ENCODE data around the gene HSD3B7. TPM values are rescaled to one million over a fixed set of nuclear protein-coding genes. Genes with fewer than 3 reads are reported as not detected.

The HSD3B7 gene
- total and polyA plus RNA-seq, 2 of the 4 experiments (the other 2 are of a cell fraction): 8.5 to 11.3 TPM

GRCh38 chr16:31020536-31020935, 35.5 kb downstream of the HSD3B7 start:
- no CpG with 5 or more reads among the region's 3 CpGs for WGBS, 2 experiments (ENCODE audit: extremely low coverage in 2 of 2, insufficient read length in 1 of 2)

More at GRCh38 chr16:31020536-31020935, 35.5 kb downstream of the HSD3B7 start:
- no TSS peak for BruUV-seq (replicated peaks)
- TF ChIP-seq MXI1 (IDR thresholded peaks at IDR 0.05; ENCODE audit: borderline replicate concordance, low read depth, low read length): no peak
- TF ChIP-seq NFE2L2 (IDR thresholded peaks at IDR 0.05; ENCODE audit: low read depth, low read length): no peak
- TF ChIP-seq, protein P1, sequence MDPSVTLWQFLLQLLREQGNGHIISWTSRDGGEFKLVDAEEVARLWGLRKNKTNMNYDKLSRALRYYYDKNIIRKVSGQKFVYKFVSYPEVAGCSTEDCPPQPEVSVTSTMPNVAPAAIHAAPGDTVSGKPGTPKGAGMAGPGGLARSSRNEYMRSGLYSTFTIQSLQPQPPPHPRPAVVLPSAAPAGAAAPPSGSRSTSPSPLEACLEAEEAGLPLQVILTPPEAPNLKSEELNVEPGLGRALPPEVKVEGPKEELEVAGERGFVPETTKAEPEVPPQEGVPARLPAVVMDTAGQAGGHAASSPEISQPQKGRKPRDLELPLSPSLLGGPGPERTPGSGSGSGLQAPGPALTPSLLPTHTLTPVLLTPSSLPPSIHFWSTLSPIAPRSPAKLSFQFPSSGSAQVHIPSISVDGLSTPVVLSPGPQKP (IDR thresholded peaks at IDR 0.05; ENCODE audit: borderline replicate concordance, low read depth, low read length): no peak
- TF ChIP-seq MAFK (IDR thresholded peaks at IDR 0.05; ENCODE audit: low read depth, low read length): no peak
- TF ChIP-seq CTCF (conservative IDR thresholded peaks at IDR 0.05; ENCODE audit: low read depth, low read length): no peak
- TF ChIP-seq MAZ (IDR thresholded peaks at IDR 0.05; ENCODE audit: borderline replicate concordance, low read depth, low read length): no peak
- TF ChIP-seq, protein P2, sequence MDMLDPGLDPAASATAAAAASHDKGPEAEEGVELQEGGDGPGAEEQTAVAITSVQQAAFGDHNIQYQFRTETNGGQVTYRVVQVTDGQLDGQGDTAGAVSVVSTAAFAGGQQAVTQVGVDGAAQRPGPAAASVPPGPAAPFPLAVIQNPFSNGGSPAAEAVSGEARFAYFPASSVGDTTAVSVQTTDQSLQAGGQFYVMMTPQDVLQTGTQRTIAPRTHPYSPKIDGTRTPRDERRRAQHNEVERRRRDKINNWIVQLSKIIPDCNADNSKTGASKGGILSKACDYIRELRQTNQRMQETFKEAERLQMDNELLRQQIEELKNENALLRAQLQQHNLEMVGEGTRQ (IDR thresholded peaks at IDR 0.05; ENCODE audit: low read depth, low read length): no peak
- TF ChIP-seq RCOR1 (IDR thresholded peaks at IDR 0.05; ENCODE audit: insufficient replicate concordance, low read length): no peak
- Histone ChIP-seq H3K23ac (ENCODE audit: low read depth, low read length) (no peak overlapping the region), H4K5ac (ENCODE audit: low read depth, low read length) (no peak overlapping the region), H2BK120ac (ENCODE audit: low read depth, low read length) (no peak overlapping the region), H3K9me3 (ENCODE audit: control insufficient read depth, insufficient read depth, low read length) (no peaks in the 10 kb centered on the region), H3K4ac (ENCODE audit: low read depth, low read length) (no peak overlapping the region), H2AK5ac (ENCODE audit: low read depth, low read length) (no peak overlapping the region), H3K27ac (ENCODE audit: insufficient read depth, low read length) (no peak overlapping the region), H2BK15ac (ENCODE audit: low read depth, low read length) (no peak overlapping the region), H3K27me3 (ENCODE audit: control insufficient read depth, insufficient read depth, low read length) (no peaks in the 10 kb centered on the region), H3K14ac (replicated peaks; ENCODE audit: low read depth, low read length) (no peak overlapping the region), H3K79me1 (ENCODE audit: low read depth in 1 of 2, low read length in 2 of 2) (no peaks in the 10 kb centered on the region), H2AFZ (replicated peaks; ENCODE audit: low read length, poor library complexity) (no peak overlapping the region), H3K9me1 (ENCODE audit: insufficient read depth, low read length) (no peaks in the 10 kb centered on the region), H4K91ac (ENCODE audit: insufficient read depth, low read depth, low read length) (no peak overlapping the region), H3K18ac (ENCODE audit: low read depth, low read length) (no peak overlapping the region), H3K9ac (ENCODE audit: low read depth, low read length) (no peak overlapping the region), H4K20me1 (ENCODE audit: insufficient read depth, low read length) (no peaks in the 10 kb centered on the region), H2AK9ac (replicated peaks; ENCODE audit: low read depth, low read length, poor library complexity) (no peak overlapping the region), H2BK5ac (ENCODE audit: low read depth, low read length, poor library complexity, severe bottlenecking) (no peak overlapping the region), H3K36me3 (ENCODE audit: control insufficient read depth, insufficient read depth, low read length) (no peaks in the 10 kb centered on the region), H3K4me3 (ENCODE audit: insufficient read depth, low read depth, low read length) (no peak overlapping the region), H3K4me2 (ENCODE audit: low read depth, low read length) (no peak overlapping the region), H3K4me1 (ENCODE audit: control insufficient read depth, insufficient read depth, low read length) (no peaks in the 10 kb centered on the region), H2BK20ac (ENCODE audit: low read depth, low read length) (no peak overlapping the region), H4K8ac (ENCODE audit: low read depth in 2 of 2, low read length in 2 of 2) (no peak overlapping the region), H3K56ac (ENCODE audit: extremely low read depth, insufficient read depth, low read length) (no peak overlapping the region)
- ATAC-seq (ENCODE audit: low read depth) (no peak), DNase-seq (no peak)
- ChIA-PET CTCF (no interaction called here), POLR2A (ENCODE audit: unreplicated experiment) (no interaction called here)
- in situ Hi-C loops (cut with MboI; ENCODE audit: low sequenced_read_pairs): no loop called here
- intact Hi-C loops (cut with micrococcal nuclease): no loop called here
- dilution Hi-C loops (cut with HindIII; ENCODE audit: low sequenced_read_pairs, unreplicated experiment): no loop called here
